K562 (cell line): ENCODE results near the gene MTA2. TPM values are rescaled to one million over a fixed set of nuclear protein-coding genes. Genes with fewer than 3 reads are reported as not detected.
A peak's percentile ranks its signal among the peaks of the same experiment; 100 is the strongest.

Experiments
- ARID1B ChIP-seq: fragments of 450-650 bp; IDR thresholded peaks from 2 replicates; pipeline ENCODE4 v1.6.1; 2016; ENCODE audit warnings: antibody characterized with exemption, mild to moderate bottlenecking, inconsistent platforms
- CAMTA2 ChIP-seq: fragments of 250-450 bp; sonication (Bioruptor Pico); conservative IDR thresholded peaks from 2 replicates; pipeline ENCODE4 v1.5.1; 2022
- CBX1 ChIP-seq: sonication (generic); IDR thresholded peaks from 2 replicates; pipeline ENCODE4 v1.6.1; 2016; ENCODE audit warnings: antibody characterized with exemption, low read depth, mild to moderate bottlenecking
- DPF2 ChIP-seq: fragments of 450-650 bp; IDR thresholded peaks from 2 replicates; pipeline ENCODE4 v1.6.1; 2016
- FOXM1 ChIP-seq, 2 experiments: fragments of 450-650 bp in 1 of 2; sonication (generic) in 1 of 2; formaldehyde crosslinking in 1 of 2; IDR thresholded peaks; 2 replicates each; pipeline versions ENCODE4 v1.6.1 to v1.9.0; 2017 to 2022; ENCODE audit warnings: low read depth in 2 of 2, mild to moderate bottlenecking in 2 of 2, missing genetic modification reagents in 1 of 2, moderate library complexity in 1 of 2
- HDAC6 ChIP-seq: IDR thresholded peaks from 2 replicates; pipeline ENCODE4 v1.6.1; 2012; ENCODE audit warnings: low read depth, mild to moderate bottlenecking, control low read depth, inconsistent platforms, low read length, moderate library complexity
- HNRNPK ChIP-seq: fragments of 200-400 bp; formaldehyde crosslinking; IDR thresholded peaks from one replicate; pipeline ENCODE4 v1.6.1; 2018; ENCODE audit warnings: mild to moderate bottlenecking, low read depth, low read length; ENCODE audit not compliant: poor library complexity, severe bottlenecking
- HNRNPUL1 ChIP-seq: fragments of 200-400 bp; formaldehyde crosslinking; IDR thresholded peaks from 2 replicates; pipeline ENCODE4 v1.6.1; 2017; ENCODE audit warnings: low read length
- KDM5B ChIP-seq: fragments of 200-600 bp; sonication (generic); IDR thresholded peaks from 2 replicates; pipeline ENCODE4 v1.6.1; 2012; ENCODE audit warnings: low read depth, mild to moderate bottlenecking, moderate library complexity, low read length, control low read depth, inconsistent platforms; ENCODE audit not compliant: insufficient replicate concordance
- MYC ChIP-seq, 2 experiments: fragments of 250-450 bp in 1 of 2; sonication (Bioruptor Pico) in 1 of 2; IDR thresholded peaks; 2 replicates each; pipeline versions ENCODE4 v1.5.1 to v1.6.1; 2012 to 2021; ENCODE audit warnings: low read depth in 2 of 2, borderline replicate concordance in 1 of 2, improper control_type of control experiment in 1 of 2, low read length in 1 of 2, mild to moderate bottlenecking in 1 of 2, moderate library complexity in 1 of 2
- SMARCA4 ChIP-seq: fragments of 450-650 bp; IDR thresholded peaks from 2 replicates; pipeline ENCODE4 v1.6.1; 2016
- SRSF1 ChIP-seq: fragments of 200-400 bp; formaldehyde crosslinking; IDR thresholded peaks from 2 replicates; pipeline ENCODE4 v1.6.1; 2017; ENCODE audit warnings: mild to moderate bottlenecking, low read depth, low read length, moderate library complexity
- SRSF9 ChIP-seq: fragments of 200-400 bp; formaldehyde crosslinking; IDR thresholded peaks from 2 replicates; pipeline ENCODE4 v1.6.1; 2017; ENCODE audit warnings: low read depth, low read length, borderline replicate concordance
- XRCC5 ChIP-seq: fragments of 200-400 bp; formaldehyde crosslinking; IDR thresholded peaks from 2 replicates; pipeline ENCODE4 v1.6.1; 2017; ENCODE audit warnings: low read depth, mild to moderate bottlenecking, low read length
- ZBTB8A ChIP-seq: fragments of 450-650 bp; IDR thresholded peaks from 2 replicates; pipeline ENCODE4 v1.6.1; 2018; ENCODE audit warnings: mild to moderate bottlenecking, moderate library complexity; ENCODE audit not compliant: partially characterized antibody
- ZNF3 ChIP-seq: fragments of 250-450 bp; sonication (Bioruptor Pico); IDR thresholded peaks from 2 replicates; pipeline ENCODE4 v1.5.0; 2021; ENCODE audit warnings: mild to moderate bottlenecking, moderate library complexity
- ZNF436 ChIP-seq: fragments of 250-450, 450-650 bp; sonication (Bioruptor Pico); formaldehyde crosslinking; IDR thresholded peaks from 2 replicates; pipeline ENCODE4 v1.7.0; 2020; ENCODE audit warnings: mild to moderate bottlenecking
- ZNF586 ChIP-seq: fragments of 450-650 bp; formaldehyde crosslinking; conservative IDR thresholded peaks from 2 replicates; pipeline ENCODE4 v1.4.0; 2020; ENCODE audit warnings: mild to moderate bottlenecking, moderate library complexity
- ZNF609 ChIP-seq: sonication (generic); formaldehyde crosslinking; IDR thresholded peaks from 2 replicates; pipeline ENCODE4 v1.8.1; 2023; ENCODE audit warnings: missing genetic modification reagents, mild to moderate bottlenecking, borderline replicate concordance
- polyA plus RNA-seq, 8 experiments: library from polyadenylated mRNA; depleted of rRNA in 4 of 8; stranded (reverse) in 5 of 8; unstranded in 3 of 8; fragments of >200 nt; fragmentation: Nextera tagmentation in 2 of 8; fragmentation: Illumina TruSeq in 1 of 8; extraction: Ambion mirVana in 2 of 8; extraction: Trizol in 1 of 8; gene quantifications; 2 replicates each; pipeline versions ENCODE4 v1.2.1 to v1.2.3, GENCODE V29; 2011 to 2014; ENCODE audit warnings: inconsistent platforms in 1 of 8, missing spikeins in 1 of 8
- total RNA-seq, 7 experiments: library from RNA; depleted of rRNA in 6 of 7; stranded (reverse); fragments of >200 nt in 6 of 7; fragmentation: Illumina TruSeq in 2 of 7; extraction: Trizol in 2 of 7; gene quantifications; 2 replicates each; pipeline versions ENCODE4 v1.2.1 to v1.2.3, GENCODE V29; 2011 to 2021; ENCODE audit warnings: low replicate concordance in 1 of 7
- TF ChIP-seq, protein P1 (sequence below), 2 experiments: fragments of 450-650 bp; IDR thresholded peaks; 2 replicates each; pipeline ENCODE4 v1.6.1; 2016
- TF ChIP-seq, protein P2 (sequence below): fragments of 450-650 bp; conservative IDR thresholded peaks from 2 replicates; pipeline ENCODE4 v1.6.1; 2016; ENCODE audit warnings: missing genetic modification characterization, low read depth, mild to moderate bottlenecking, missing compliant biosample characterization, moderate library complexity

The MTA2 gene
- total and polyA plus RNA-seq, 9 of the 15 experiments (the other 6 are each of a cell fraction or from before 2014, with no cell fraction given) = 6.2 to 220 (median 172) TPM

DNA sequence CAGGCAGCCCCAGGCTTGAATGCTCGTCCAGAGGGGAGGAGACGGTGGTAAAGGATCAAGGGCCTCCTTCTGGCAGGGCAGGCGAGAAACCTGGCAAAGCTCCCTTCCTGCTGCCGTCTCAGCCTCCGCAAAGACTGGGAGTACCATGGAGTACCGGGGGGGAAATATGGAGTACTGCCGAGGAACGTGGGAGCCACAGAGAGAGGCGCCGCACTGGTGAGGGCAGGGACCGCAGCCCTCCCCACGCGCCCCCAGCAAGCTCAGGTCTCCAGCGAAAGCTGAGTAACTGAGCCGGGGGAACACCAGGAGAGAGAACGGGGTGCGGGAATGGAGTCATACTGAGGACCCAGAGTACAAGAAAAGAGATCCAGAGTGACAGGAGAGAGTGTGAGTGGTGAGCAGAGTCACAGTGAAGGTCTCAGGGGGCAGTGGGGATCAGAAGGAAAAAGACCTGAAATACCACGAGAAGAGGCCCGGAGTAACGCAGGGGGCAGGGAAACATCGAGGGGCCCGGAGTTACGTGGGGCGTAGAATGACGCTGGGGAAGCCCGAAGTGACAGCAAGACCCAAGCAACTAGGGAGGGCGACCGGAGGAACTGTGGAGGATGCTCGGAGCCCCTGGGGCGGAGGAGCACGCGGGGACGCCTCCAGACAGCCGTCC lies 10.2 kb upstream of the MTA2 start (continued):
- TF ChIP-seq SMARCA4 = peak; percentile 65
- no peak for TF ChIP-seq HNRNPK
- no peak for TF ChIP-seq XRCC5
- TF ChIP-seq, protein P1, sequence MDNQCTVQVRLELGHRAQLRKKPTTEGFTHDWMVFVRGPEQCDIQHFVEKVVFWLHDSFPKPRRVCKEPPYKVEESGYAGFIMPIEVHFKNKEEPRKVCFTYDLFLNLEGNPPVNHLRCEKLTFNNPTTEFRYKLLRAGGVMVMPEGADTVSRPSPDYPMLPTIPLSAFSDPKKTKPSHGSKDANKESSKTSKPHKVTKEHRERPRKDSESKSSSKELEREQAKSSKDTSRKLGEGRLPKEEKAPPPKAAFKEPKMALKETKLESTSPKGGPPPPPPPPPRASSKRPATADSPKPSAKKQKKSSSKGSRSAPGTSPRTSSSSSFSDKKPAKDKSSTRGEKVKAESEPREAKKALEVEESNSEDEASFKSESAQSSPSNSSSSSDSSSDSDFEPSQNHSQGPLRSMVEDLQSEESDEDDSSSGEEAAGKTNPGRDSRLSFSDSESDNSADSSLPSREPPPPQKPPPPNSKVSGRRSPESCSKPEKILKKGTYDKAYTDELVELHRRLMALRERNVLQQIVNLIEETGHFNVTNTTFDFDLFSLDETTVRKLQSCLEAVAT (IDR thresholded peaks at IDR 0.05) = no peak; a peak in 1 of 4 replicates
- TF ChIP-seq ZNF609 = no peak
- no peak for TF ChIP-seq SRSF1
- TF ChIP-seq FOXM1 (IDR thresholded peaks at IDR 0.05; ENCODE audit: low read depth) = no peak
- no peak for TF ChIP-seq FOXM1 (CRISPR knock-in tag; IDR thresholded peaks at IDR 0.05; ENCODE audit: low read depth)
- 0 out of 2 replicates have a peak, but pooled peaks have one; percentile 28 for TF ChIP-seq ARID1B
- TF ChIP-seq, protein P2, sequence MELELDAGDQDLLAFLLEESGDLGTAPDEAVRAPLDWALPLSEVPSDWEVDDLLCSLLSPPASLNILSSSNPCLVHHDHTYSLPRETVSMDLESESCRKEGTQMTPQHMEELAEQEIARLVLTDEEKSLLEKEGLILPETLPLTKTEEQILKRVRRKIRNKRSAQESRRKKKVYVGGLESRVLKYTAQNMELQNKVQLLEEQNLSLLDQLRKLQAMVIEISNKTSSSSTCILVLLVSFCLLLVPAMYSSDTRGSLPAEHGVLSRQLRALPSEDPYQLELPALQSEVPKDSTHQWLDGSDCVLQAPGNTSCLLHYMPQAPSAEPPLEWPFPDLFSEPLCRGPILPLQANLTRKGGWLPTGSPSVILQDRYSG = no peak
- TF ChIP-seq HDAC6 = no peak
- TF ChIP-seq ZNF586 (CRISPR knock-in tag) = no peak
- TF ChIP-seq KDM5B = peak; percentile 42
- no peak for TF ChIP-seq SRSF9
- no peak for TF ChIP-seq ZNF436
- TF ChIP-seq ZNF3 (CRISPR knock-in tag) = no peak
- peak; percentile 70 for TF ChIP-seq DPF2
- TF ChIP-seq CAMTA2 (CRISPR knock-in tag) = no peak
- TF ChIP-seq CBX1 = no peak
- peak; percentile 73; the same call in 1 of the 2 replicates for TF ChIP-seq MYC (IDR thresholded peaks at IDR 0.05; ENCODE audit: low read depth, low read length)
- TF ChIP-seq MYC (CRISPR knock-in tag; IDR thresholded peaks at IDR 0.05; ENCODE audit: borderline replicate concordance, low read depth) = no peak
- TF ChIP-seq HNRNPUL1 = no peak
- no peak for TF ChIP-seq ZBTB8A
